ENCODE results near the gene HSD17B10.

GRCh38 chrX:53438832-53439230 is 4.7 kb upstream of the HSD17B10 start:
- TF ChIP-seq CTCF (IDR thresholded peaks at IDR 0.05) (no peak), POLR2A (IDR thresholded peaks at IDR 0.05) (no peak)

Measured in uterus (tissue), 2 donors.